Left renal cortex interstitium (tissue), 4 donors: Measurements from ENCODE around the gene DLK1. TPM values are rescaled to one million over a fixed set of nuclear protein-coding genes. Genes with fewer than 3 reads are reported as not detected.

Experiments used
- DNase-seq, 4 donors: peaks; one replicate each; pipeline ENCODE4 v3.0.0-alpha.2; 2013; ENCODE audit warnings: low read depth in 4 of 4, low spot score in 2 of 4, missing footprints in 1 of 4
- polyA plus RNA-seq, 4 donors: library from polyadenylated mRNA; unstranded; fragments of 120-200 nt; gene quantifications; one replicate each; pipeline ENCODE4 v1.2.1, GENCODE V29; 2013; ENCODE audit not compliant: insufficient read length in 4 of 4

DLK1 gene
- polyA plus RNA-seq, 4 donors: 5.8 to 11.1 (median 8.0) TPM

GRCh38 chr14:100712490-100712889, 14.2 kb upstream of the DLK1 start:
- DNase-seq: no peak

DNA sequence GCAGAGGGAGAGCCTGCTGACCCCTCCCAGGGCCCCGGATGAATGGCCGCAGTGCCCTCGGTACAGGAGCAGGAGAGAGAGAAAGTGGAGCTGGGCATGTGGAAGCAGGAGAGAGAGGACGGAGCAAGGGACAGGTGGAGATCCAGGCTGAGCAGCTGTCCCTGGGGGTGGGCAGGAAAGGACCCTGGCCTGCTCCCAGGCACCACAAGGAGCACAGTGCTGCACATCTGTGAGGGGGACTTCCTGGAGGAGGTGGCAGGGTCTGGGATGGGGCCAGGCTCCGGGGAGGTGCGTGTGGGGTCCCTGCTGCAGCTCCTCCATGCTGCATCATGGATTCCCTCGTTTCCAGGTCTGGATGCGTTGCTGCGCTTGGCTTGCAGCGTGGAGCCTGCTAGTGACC, 13.0 kb upstream of the DLK1 start:
- no peak for DNase-seq

DNA sequence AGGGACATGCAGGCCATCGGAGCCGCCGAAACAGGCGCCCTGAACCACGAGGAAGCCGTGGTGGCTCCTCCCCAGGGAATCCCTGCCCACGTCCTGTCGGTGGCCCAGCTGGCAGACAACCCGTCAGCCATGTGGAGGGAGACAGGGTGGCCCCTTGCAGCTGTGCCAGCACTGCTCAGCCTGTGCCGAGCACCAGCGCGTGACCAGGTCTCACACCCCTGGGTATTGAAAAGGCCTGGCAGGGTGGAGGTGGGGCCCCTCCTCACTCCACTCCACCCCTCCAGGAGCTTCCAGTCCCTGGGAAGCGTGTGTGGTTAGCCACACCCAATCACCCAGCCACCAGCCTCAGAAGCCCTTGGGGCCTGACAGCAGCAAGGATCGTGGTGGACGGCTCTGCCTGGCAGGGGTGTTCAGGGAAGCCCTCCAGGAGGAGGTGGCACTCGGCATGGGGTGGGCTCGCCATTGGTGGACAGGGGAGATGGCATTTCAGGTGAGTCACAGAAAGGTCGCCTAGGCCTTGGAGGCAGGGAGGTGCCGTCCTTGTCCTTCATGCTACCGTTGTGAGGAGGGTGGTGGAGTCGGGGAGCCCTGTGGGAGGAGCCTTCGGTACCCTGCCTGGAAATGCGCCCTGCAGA, 12.3 kb upstream of the DLK1 start:
- no peak for DNase-seq

DNA sequence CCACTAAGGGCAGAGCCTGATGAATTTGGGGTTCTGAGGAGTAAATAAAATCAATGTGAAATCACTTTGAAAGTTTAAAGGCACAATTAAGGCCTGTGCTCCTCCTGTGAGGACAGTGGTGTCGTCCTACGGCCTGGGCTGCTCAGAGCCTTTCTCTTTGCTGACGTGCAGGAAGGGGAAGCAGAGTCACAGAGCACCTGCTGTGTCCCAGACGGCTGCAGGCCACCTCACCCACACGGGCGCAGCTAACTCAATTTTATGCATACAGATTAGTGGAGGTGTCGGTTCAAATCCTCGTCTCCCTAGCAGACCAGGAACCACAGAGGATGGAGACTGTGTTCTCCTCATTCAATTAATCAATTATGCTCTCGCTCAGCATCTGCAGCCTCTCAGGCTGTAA, 11.4 kb upstream of the DLK1 start:
- no peak for DNase-seq

- no peak for DNase-seq
Measured at GRCh38 chr14:100715803-100716202, 10.9 kb upstream of the DLK1 start.

DNA sequence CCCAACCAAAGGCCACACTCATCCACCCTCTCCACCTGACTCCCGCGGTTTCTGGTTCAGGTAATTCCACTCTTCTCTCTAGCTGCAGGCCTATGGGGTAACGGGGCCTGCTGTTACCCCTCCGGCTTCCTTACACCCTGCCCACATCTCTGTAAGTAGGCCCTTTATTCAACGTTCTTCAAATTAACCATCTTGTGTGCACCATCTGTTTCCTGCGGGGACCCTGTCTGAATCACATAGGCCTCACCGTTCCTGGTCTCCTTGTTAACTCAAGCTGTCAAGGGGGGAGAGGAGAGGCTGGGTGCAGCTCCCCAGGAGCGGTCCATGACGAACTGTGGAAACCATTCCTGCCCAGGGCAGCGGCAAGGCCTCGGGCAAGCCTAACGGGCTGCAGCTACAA, 9.3 kb upstream of the DLK1 start:
- no peak for DNase-seq

DNA sequence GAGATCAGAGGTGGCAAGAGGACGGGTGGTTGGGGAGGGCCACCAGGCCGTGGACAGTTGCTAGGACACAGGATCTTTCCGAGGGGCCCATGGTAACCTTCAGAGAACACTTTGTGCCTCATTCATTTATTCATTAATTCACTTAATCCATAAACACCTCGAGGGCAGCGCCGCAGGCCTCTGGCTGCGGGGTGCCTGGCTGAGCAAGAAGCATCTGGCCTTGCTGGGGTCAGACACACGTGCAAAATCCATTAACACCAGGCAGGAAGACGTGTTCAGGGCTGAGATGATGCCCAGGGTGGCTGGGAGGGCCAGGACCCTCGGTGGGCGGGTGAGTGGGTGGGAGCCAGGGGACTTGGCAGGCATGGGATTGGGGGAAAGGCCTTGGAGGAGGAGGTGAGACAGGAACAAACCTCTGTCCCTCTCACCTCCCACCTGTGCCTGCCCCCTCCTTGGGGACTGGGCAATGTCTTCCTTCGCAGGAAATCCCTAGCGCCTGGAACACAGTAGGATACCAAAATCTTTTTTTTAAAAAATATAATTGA, 6.6 kb upstream of the DLK1 start:
- no peak for DNase-seq

GRCh38 chr14:100721568-100721967, 5.1 kb upstream of the DLK1 start:
- no peak for DNase-seq

DNA sequence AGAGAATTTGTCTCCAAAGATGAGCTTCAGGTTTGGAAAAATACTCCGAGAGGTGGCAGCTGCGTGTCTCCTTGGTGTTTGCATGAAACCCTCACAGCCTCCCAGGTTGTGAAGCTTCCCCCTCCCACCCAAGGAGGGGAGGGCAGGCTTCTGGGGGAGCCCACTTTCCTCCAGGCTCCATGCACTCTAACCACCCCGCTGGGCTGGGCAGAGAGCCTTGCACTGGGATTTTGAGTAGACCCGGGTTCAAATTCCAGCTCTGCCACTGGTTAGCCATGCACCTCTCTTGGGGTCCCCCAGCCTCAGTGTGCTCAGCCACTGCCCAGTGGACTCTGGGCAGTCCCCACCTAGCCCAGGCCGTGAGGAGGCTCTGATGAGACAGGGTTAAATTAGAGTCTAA, 4.3 kb upstream of the DLK1 start:
- no peak for DNase-seq

- DNase-seq: no peak
Measured at GRCh38 chr14:100723135-100723829, 3.4 kb upstream of the DLK1 start.

- no peak for DNase-seq
Measured at GRCh38 chr14:100723830-100724437, 2.8 kb upstream of the DLK1 start.

GRCh38 chr14:100724536-100724935, 2.2 kb upstream of the DLK1 start:
- DNase-seq: no peak

DNA sequence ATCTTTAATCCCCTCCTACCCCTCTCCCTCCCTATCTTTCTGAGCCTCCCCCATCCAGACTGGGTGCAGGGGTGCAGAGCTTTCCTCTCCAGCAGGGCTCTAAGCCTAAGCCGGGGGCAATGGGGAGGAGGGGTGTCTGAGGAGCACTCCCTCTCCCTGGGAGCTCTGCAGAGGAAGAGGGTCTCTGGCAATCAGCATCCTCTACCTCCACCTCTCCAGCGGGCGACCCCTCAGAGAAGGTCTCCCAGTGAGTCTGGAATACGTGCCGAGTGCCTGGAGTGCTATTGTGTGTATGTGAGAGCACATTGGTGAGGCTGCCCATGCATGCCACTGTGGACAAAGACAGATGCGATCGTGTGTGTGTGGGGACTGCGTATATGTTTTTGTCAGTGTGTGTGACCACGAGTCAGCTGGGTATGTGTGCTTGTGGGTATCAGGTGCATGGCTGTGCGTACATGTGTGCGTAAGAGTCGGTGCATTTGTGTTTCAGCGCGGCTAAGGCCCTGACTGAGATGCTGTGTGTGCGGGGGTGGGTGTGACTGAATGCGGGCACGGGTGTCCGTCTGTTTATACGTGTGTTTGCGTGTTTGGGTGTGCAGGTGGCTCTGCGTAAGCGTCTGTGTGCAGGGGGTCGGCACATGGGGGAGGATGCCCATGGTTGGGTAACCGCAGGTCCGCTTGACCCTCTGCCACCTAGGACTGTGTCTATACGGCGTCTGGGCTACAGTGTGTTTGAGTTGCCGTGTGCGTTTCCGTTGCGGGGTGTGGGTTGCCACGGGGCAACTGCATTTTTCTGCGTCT, 905 bp upstream of the DLK1 start:
- no peak for DNase-seq

DNA sequence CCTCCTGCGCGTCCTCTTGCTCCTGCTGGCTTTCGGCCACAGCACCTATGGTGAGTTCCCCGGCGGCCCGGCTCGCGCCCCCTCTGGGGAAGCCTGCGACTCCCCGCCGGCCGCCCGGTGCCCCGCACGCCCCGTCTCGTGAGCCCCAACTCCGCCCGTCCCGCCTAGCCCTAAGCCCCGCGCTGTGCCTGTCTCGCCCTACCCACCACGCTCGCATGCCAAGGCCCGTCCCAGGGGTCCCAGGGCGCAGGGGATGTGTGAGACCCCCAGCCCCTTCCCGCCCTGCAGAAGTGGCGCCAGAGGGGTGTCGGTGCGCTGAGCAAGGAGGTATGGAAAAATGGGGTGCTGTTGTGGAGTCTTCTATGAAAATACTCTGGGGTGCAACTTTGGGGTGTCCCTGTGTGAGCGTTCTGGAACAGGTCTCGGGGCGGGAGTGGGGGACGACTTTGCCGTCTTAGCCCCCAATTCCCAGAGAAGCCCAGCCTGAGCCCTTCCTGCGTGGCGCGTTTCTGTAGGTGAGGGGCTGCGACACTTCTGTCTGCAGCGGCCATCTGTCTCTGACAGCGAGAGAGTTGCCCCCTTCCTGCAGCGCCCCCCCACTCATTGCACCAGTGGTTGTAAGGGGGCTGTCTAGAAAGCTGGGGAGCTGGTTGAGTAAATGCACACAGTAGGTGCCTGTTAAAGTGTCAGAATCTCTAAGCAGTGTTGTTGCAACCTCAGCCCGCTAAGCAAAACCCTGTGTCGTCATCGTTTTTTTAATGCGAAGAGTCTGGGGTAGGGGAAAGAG, 587 bp downstream of the DLK1 start:
- DNase-seq: no peak

- DNase-seq: no peak
Measured at GRCh38 chr14:100727873-100728240, 1.2 kb downstream of the DLK1 start.

DNA sequence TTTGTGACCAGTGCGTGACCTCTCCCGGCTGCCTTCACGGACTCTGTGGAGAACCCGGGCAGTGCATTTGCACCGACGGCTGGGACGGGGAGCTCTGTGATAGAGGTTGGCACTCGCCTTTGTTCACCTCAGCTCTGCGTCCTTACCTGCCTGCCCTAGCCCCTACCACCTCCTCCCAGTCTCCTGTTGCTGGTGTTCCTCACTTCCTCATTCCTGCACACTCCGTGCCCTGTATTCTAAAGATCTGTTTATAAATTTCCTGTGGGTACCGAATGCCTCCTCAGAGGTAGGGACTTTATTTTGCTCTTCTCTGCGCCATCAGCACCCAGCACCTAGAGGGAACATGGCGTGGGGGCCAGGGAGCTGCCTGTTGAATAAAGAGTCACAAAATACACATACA, 2.3 kb downstream of the DLK1 start:
- DNase-seq: no peak

- no peak for DNase-seq
Measured at GRCh38 chr14:100729982-100730381, 3.3 kb downstream of the DLK1 start.

GRCh38 chr14:100730581-100730980, 3.9 kb downstream of the DLK1 start:
- no peak for DNase-seq

DNA sequence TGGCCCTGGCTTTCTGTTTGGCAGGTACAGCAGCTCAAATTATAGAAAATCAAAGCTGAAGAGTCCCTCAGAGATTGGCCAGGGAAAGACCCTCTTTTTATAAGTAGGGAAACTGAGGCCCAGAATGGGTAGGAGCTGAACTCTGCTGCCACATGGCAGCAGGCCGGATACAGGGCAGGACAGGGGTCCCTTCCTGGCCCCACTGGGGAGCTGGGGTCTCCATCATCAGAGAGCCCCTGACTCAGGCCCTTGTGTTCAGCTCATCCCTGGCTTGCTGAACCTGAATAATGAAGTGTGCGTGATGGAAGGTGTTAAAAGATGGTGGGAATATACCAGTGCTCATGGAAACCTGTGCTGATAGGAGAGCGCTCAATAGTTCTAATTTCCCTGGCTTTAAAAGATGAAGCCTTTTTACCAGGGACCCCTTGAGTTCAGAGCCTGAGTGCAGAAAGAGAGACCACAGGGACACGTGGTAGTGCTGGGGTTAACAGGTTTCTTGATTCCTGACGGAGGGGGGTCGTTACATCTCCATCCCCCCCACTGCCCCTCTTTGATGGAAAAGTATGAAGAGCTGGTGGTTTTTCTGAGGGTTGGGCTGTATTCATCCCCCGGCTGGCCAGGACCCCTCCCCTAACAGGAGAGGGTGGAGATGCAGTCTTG, 4.4 kb downstream of the DLK1 start:
- no peak for DNase-seq
